GM13977 (cell line): ENCODE measurements around the gene SLC25A25.

Source experiments
- DNase-seq: peaks from one replicate; pipeline ENCODE4 v3.0.0; 2012; ENCODE audit warnings: low spot score
- in situ Hi-C: fragments of 300-500 bp; cut with MboI; formaldehyde crosslinking; loops from one replicate; pipeline ENCODE4 v1.12.0; 2022; ENCODE audit warnings: low sequenced_read_pairs, low pct_unique_long_range_greater_than_20kb, mixed read lengths, inconsistent platforms; ENCODE audit not compliant: unreplicated experiment
- TF ChIP-seq, protein P1 (sequence below): IDR thresholded peaks from 2 replicates; pipeline ENCODE4 v1.5.1; 2012; ENCODE audit warnings: mild to moderate bottlenecking, control low read depth; ENCODE audit not compliant: insufficient read depth; ENCODE audit errors: extremely low read depth, missing control alignments

SLC25A25 gene

DNA sequence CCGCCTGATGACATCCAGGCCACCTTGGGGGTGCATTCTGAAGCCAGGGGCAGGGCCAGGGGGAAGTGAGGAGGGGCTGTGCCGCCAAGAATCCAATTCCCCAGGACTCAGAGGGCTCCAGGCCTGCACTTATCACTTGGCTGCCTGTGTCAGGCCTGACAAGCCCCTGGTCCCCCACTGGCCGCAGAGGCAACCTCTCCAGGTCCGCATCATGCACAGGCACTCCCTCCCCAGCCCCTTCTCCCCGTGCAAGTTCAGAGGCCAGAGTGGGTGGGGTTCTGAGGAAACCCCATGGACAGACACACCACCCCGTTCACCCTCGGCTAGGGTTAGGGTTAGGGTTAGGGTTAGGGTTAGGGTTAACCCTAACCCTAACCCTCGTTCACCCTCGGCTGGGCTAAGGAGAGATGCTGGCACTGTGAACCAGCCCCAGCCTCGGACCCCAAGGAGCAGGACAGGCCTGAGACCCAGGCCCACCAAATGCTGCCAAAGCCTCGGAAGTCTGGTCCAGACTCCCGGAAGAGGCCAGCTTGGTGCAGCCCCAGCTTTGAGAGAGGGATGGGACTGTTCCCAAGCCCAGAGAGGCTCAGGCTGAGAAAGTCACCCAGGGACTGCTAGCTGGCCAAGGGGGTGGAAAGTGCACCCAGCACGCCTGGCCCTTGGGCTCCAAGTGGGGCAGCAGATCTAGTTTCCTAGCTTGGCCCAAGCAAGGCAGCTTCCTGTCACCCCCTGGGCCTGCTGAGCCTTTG, 86.1 kb downstream of the SLC25A25 start:
- in situ Hi-C loops: no loop called here
- TF ChIP-seq, protein P1, sequence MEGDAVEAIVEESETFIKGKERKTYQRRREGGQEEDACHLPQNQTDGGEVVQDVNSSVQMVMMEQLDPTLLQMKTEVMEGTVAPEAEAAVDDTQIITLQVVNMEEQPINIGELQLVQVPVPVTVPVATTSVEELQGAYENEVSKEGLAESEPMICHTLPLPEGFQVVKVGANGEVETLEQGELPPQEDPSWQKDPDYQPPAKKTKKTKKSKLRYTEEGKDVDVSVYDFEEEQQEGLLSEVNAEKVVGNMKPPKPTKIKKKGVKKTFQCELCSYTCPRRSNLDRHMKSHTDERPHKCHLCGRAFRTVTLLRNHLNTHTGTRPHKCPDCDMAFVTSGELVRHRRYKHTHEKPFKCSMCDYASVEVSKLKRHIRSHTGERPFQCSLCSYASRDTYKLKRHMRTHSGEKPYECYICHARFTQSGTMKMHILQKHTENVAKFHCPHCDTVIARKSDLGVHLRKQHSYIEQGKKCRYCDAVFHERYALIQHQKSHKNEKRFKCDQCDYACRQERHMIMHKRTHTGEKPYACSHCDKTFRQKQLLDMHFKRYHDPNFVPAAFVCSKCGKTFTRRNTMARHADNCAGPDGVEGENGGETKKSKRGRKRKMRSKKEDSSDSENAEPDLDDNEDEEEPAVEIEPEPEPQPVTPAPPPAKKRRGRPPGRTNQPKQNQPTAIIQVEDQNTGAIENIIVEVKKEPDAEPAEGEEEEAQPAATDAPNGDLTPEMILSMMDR: no peak
- DNase-seq: no peak

DNA sequence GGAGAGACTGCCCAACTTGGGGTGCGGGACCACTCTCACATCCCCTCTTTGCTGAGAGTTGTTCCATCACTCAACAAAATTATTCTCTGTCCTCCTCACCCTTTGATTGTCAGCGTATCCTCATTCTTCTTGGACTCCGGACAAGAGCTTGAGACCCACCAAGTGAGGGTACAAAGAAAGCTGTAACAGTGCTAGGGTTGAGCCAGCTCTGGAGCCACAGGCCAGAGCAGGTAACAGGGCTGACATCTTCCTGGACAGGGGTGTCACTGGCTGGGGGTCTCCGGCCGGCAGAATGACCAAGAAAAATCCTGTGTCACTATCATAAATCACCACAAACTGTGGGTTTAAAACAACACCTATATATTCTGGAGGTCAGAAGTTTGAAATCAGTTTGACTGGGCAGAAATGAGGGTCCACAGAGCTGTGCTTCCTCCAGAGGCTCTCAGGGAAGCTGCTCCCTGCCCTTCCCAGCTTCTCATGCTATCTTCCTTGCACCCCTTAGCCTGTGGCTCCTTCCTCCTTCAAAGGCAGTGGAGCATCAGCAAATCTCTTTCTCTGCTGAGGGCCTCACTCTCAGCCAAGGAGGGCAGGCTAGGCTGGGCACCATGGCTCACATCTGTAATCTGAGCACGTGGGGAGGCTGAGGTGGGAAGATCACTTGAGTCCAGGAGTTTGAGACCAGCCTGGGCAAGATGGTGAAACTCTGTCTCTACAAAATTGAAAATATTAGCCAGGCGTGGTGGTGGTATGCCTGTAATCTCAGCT, 87.9 kb downstream of the SLC25A25 start:
- in situ Hi-C loops: no loop called here
- DNase-seq: no peak
- TF ChIP-seq, protein P1: no peak
